NK-92 treated with Interleukin-12 subunit alpha and Interleukin-12 subunit beta, amount 100 ng/mL, for 24 hours (cell line): ENCODE data around the gene NECTIN1.
"Not testable (repeated sequence)": the region's sequence is repeated elsewhere in the genome, so short reads cannot be mapped to it uniquely, and the experiment has no call there.

ENCODE experiments used
- DNase-seq: peaks from one replicate; lab custom pipeline; 2025; lab: John Stamatoyannopoulos, UW

The NECTIN1 gene

DNA sequence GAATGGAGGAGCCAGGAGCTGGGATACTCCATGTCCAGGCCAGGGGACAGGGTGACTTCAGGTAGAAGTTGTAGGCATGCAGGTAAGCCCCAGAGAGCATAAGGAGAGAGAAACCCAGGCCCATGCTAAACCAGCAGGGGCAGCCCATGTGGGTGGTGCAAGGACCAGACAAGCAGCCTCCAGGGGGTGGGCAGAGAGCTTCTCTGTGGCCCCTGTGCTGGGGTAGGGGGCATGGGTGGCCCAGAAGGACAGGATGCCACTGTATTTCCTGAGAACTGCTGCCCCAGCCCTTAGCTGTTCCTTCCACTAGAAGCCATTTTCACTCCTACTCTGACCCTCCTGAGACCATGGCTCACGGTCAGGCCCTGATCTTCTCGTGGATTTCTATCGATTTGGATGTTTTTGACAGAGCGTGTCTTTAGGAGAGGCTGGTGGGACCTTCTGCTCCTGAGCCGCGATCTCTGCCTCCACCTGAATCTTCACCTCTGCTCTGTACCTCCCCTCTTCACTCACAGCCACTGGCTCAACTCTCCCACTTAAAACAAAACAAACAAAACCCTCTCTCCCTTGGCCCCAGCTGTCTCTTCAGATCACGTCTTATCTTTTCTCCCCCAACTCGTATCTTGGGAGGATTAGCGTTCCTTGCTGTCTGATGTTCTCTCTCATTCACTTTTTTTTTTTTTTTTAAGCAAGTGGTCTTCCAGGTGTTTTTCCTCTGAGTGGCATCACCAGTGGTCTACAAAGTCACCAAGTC is 112.2 kb downstream of the NECTIN1 start:
- no peak for DNase-seq

- no peak for DNase-seq
Observed at GRCh38 chr11:119615882-119616196, 113.2 kb downstream of the NECTIN1 start.

DNA sequence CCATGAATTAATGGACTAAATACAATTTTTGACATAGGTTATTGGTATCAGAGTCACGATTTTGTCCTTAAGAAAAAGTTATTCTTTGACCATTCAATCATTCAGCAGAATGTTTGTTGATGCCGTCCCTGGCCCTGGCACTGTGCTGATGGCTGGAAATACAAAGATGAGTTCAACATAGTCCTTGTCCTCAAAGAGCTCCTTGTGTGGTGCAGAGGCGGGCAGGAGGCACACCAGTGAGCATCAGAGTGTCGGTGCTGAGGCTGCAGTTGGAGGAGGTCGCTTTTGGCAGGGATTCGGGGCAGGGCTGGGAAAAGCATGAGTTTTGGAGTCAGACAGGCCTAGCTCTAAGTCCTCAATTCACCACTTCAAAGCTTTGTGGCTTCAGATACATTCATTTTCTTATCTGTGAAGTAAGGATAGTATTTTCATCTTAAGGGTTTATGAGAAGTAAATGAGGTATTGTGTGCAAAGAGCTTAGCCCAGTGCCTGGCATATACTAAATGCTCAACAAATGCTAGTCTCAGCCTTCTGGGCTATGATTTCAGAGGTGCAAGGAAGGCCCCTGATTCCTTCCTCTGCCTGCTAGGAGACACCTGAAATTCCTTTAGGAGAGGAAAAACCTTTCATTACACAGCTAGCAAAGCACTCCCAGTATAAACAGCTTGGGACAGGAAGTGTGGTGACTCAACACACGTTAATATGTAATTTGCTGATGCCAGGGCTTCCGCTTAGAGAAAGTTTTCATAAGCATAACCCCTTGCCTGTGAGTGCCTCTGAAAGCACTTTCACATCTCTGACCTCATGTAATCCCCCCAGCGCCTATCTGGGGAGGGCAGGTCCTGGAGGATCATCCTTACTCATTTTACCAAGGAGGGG is 113.8 kb downstream of the NECTIN1 start:
- DNase-seq: no peak

- no peak for DNase-seq
Observed at GRCh38 chr11:119614222-119615002, 114.6 kb downstream of the NECTIN1 start.

DNA sequence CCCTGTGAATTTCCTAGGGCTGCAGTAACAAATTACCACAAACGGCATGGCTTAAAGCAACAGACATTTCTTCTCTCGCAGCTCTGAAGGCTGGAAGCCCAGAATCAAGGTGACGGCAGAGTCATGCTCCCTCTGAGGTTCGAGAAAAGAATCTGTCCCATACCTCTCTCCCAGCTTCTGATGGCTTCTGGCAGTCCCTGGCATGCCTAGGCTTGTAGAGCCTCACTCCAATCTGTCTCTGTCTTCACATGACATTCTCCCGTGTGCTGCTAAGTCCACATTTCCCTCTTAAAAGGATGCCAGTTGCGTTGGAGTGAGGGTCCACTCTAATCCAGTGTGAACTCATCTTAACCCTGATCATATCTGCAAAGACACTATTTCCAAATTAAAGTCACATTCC is 116.2 kb downstream of the NECTIN1 start:
- no peak for DNase-seq

GRCh38 chr11:119610836-119611426 is 118.1 kb downstream of the NECTIN1 start:
- no peak for DNase-seq

DNA sequence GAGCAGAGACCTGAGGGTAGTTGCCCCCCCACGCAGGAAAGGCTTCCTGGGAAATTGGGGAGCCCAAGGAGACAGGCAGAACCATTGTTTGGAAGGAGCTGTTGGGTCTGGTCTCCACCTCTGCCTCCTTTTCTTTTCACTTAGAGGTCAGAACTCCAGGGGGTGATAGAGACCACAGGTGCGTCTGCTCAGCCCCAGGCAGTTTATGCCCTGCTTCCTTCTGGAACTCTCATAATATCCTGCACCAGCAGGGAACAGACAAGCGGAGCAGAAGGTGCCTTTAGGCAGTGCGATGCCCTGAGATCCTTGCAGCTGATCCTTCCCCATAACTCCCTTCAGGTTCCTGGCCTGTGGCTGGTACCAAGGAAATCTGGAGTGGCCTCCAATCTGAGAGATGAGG is 120.2 kb downstream of the NECTIN1 start:
- no peak for DNase-seq

DNA sequence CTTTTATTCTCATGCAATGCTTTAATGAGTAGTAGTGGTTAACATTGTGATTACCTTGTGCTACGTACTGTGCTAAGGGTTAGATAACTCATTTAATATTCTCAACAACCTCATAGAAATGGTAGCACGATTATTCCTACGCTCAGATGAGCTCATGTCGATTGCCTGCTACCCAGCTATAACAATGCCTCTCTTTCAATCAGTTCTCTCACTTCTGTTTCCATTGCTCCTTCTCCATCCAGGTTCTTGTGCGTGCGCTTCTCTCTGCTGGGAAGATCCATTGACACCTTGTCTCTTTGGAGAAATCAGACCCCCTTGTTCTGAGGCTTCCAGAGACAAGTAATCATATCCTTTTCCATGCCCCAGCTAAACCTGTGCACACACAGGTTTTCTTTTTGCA is 120.8 kb downstream of the NECTIN1 start:
- no peak for DNase-seq

GRCh38 chr11:119607726-119608125 is 121.3 kb downstream of the NECTIN1 start:
- no peak for DNase-seq

- no peak for DNase-seq
Observed at GRCh38 chr11:119605137-119605665, 123.8 kb downstream of the NECTIN1 start.

DNA sequence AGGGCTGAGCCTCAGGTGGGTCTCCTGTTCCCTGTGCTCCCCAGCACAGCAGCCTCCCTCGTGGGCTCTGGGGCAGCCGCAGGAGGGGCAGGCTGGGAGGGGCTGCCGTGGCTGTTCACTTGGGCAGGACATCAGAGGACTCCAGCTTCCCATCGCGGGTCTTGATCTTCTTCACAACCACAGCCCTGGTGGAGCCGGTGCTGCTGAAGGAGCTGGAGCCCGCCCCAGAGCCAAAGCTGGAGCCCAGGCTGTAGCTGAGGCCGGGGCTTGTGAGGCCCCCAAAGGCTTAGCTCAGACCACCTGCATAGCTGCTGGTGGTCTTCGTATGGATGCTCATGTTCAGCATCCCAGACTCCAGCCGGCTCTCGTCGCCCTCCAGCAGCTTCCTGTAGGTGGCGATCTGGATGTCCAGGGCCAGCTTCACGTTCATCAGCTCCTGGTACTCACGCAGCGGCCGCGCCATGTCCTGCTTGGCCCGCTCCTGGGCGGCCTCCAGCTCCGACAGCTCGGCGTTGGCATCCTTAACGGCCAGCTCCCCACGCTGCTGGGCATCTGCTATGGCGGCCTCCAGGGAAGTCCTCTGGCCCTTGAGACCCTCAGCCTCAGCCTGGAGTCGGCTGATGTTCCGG is 126.1 kb downstream of the NECTIN1 start:
- DNase-seq: no peak

- no peak for DNase-seq
Observed at GRCh38 chr11:119599864-119600541, 129.0 kb downstream of the NECTIN1 start.

GRCh38 chr11:119595941-119596340 is 133.1 kb downstream of the NECTIN1 start:
- not testable (repeated sequence) for DNase-seq

- no peak for DNase-seq
Observed at GRCh38 chr11:119594639-119595249, 134.3 kb downstream of the NECTIN1 start.

GRCh38 chr11:119593346-119593745 is 135.7 kb downstream of the NECTIN1 start:
- no peak for DNase-seq

- no peak for DNase-seq
Observed at GRCh38 chr11:119592642-119593041, 136.4 kb downstream of the NECTIN1 start.

- DNase-seq: no peak
Observed at GRCh38 chr11:119591836-119592310, 137.1 kb downstream of the NECTIN1 start.

- no peak for DNase-seq
Observed at GRCh38 chr11:119590651-119591351, 138.2 kb downstream of the NECTIN1 start.

DNA sequence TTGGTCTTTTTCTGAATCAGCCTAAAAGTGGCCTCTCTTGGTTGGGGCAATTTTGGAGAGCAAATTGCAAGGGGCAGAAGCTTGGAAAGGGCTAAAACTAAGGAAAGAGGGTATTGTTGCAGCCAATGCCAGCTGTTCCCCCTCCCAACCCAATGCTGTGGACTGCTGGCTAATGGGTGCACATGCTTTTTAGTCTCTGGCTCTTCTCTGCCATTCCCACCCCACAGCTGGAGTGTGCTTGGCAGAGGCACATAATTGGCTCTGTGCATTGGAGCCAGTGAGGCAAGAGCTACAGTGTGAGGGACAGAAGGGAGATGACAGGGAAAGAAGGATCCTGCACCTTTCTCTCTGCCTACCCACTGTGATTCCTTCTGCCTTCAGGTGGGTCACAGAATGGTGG is 140.0 kb downstream of the NECTIN1 start:
- no peak for DNase-seq
